Measurements from ENCODE around the gene MRPL45.

The MRPL45 gene

GRCh38 chr17:38325221-38325851, 28.4 kb downstream of the MRPL45 start:
- no peak for DNase-seq

- no peak for DNase-seq
Observed at GRCh38 chr17:38326996-38327792, 30.2 kb downstream of the MRPL45 start.

- DNase-seq, result no peak
Observed at GRCh38 chr17:38327936-38328335, 31.0 kb downstream of the MRPL45 start.

- DNase-seq, result no peak
Observed at GRCh38 chr17:38328620-38329019, 31.7 kb downstream of the MRPL45 start.

GRCh38 chr17:38329284-38329683, 32.3 kb downstream of the MRPL45 start:
- DNase-seq, result no peak

- no peak for DNase-seq
Observed at GRCh38 chr17:38329808-38330730, 33.1 kb downstream of the MRPL45 start.

- no peak for DNase-seq
Observed at GRCh38 chr17:38330941-38331411, 34.0 kb downstream of the MRPL45 start.

GRCh38 chr17:38332735-38333134, 35.8 kb downstream of the MRPL45 start:
- DNase-seq, result no peak

GRCh38 chr17:38333635-38334295, 36.8 kb downstream of the MRPL45 start:
- DNase-seq, result peak; percentile 18

- DNase-seq, result no peak
Observed at GRCh38 chr17:38334480-38335364, 37.8 kb downstream of the MRPL45 start.

GRCh38 chr17:38336838-38337237, 39.9 kb downstream of the MRPL45 start:
- DNase-seq, result no peak

GRCh38 chr17:38338053-38338452, 41.1 kb downstream of the MRPL45 start:
- DNase-seq, result no peak

GRCh38 chr17:38338535-38338934, 41.6 kb downstream of the MRPL45 start:
- DNase-seq, result no peak

- DNase-seq, result no peak
Observed at GRCh38 chr17:38339891-38340290, 42.9 kb downstream of the MRPL45 start.

- no peak for DNase-seq
Observed at GRCh38 chr17:38341035-38341721, 44.2 kb downstream of the MRPL45 start.

- DNase-seq, result no peak
Observed at GRCh38 chr17:38342886-38343607, 46.1 kb downstream of the MRPL45 start.

- DNase-seq, result no peak
Observed at GRCh38 chr17:38343608-38344419, 46.8 kb downstream of the MRPL45 start, which contains the start of gene GPR179. TSS of gene GPR179 (minus strand) at chr17:38343956. CDS start at chr17:38343789, 167 bp downstream.

- no peak for DNase-seq
Observed at GRCh38 chr17:38344420-38344745, 47.4 kb downstream of the MRPL45 start.

GRCh38 chr17:38345743-38346142, 48.8 kb downstream of the MRPL45 start:
- DNase-seq, result no peak
